ENCODE data around the gene FSIP2.
"Not testable (repeated sequence)": the region's sequence is repeated elsewhere in the genome, so short reads cannot be mapped to it uniquely, and the experiment has no call there.

The FSIP2 gene

GRCh38 chr2:185807351-185807750 is 68.7 kb downstream of the FSIP2 start:
- no peak for DNase-seq (ENCODE audit: low spot score)

GRCh38 chr2:185811580-185811979 is 73.0 kb downstream of the FSIP2 start:
- no peak for DNase-seq (ENCODE audit: low spot score)

GRCh38 chr2:185813707-185814106 is 75.1 kb downstream of the FSIP2 start:
- peak; percentile 19 for DNase-seq (ENCODE audit: low spot score)

GRCh38 chr2:185817991-185818390 is 79.4 kb downstream of the FSIP2 start:
- DNase-seq (ENCODE audit: low spot score), result no peak

- no peak for DNase-seq (ENCODE audit: low spot score)
Measured at GRCh38 chr2:185821467-185821866, 82.9 kb downstream of the FSIP2 start.

GRCh38 chr2:185823773-185824172 is 85.2 kb downstream of the FSIP2 start:
- no peak for DNase-seq (ENCODE audit: low spot score)

- DNase-seq (ENCODE audit: low spot score), result no peak
Measured at GRCh38 chr2:185825557-185825956, 87.0 kb downstream of the FSIP2 start.

- no peak for DNase-seq (ENCODE audit: low spot score)
Measured at GRCh38 chr2:185828326-185828725, 89.7 kb downstream of the FSIP2 start.

GRCh38 chr2:185833864-185834263 is 95.3 kb downstream of the FSIP2 start:
- no peak for DNase-seq (ENCODE audit: low spot score)

- DNase-seq (ENCODE audit: low spot score), result no peak
Measured at GRCh38 chr2:185835974-185836373, 97.4 kb downstream of the FSIP2 start.

- DNase-seq (ENCODE audit: low spot score), result no peak
Measured at GRCh38 chr2:185854885-185855284, 116.3 kb downstream of the FSIP2 start.

GRCh38 chr2:185857691-185858090 is 119.1 kb downstream of the FSIP2 start:
- DNase-seq (ENCODE audit: low spot score), result no peak

GRCh38 chr2:185859506-185859905 is 120.9 kb downstream of the FSIP2 start:
- no peak for DNase-seq (ENCODE audit: low spot score)

GRCh38 chr2:185860321-185860720 is 121.7 kb downstream of the FSIP2 start:
- DNase-seq (ENCODE audit: low spot score), result no peak

GRCh38 chr2:185862657-185863398 is 124.2 kb downstream of the FSIP2 start:
- DNase-seq (ENCODE audit: low spot score), result no peak

GRCh38 chr2:185864468-185865260 is 126.1 kb downstream of the FSIP2 start:
- DNase-seq (ENCODE audit: low spot score), result not testable (repeated sequence)

GRCh38 chr2:185875136-185875931 is 136.7 kb downstream of the FSIP2 start:
- DNase-seq (ENCODE audit: low spot score), result no peak

GRCh38 chr2:185876234-185876633 is 137.6 kb downstream of the FSIP2 start:
- DNase-seq (ENCODE audit: low spot score), result no peak

GRCh38 chr2:185880396-185880795 is 141.8 kb downstream of the FSIP2 start:
- no peak for DNase-seq (ENCODE audit: low spot score)

Data from HuH-7 (cell line).